DND-41 (cell line): Measurements from ENCODE around the gene ASH1L.

Source experiments
- EZH2 ChIP-seq: IDR thresholded peaks from 3 replicates; pipeline ENCODE4 v1.6.1; 2012; ENCODE audit warnings: borderline replicate concordance, low read depth, mild to moderate bottlenecking, moderate library complexity, low read length, inconsistent platforms; ENCODE audit not compliant: severe bottlenecking
- TF ChIP-seq, protein P1 (sequence below): IDR thresholded peaks from 2 replicates; pipeline ENCODE4 v1.5.1; 2012; ENCODE audit warnings: borderline replicate concordance, low read length, moderate library complexity, mild to moderate bottlenecking; ENCODE audit not compliant: poor library complexity, severe bottlenecking; ENCODE audit errors: extremely low read depth

DNA sequence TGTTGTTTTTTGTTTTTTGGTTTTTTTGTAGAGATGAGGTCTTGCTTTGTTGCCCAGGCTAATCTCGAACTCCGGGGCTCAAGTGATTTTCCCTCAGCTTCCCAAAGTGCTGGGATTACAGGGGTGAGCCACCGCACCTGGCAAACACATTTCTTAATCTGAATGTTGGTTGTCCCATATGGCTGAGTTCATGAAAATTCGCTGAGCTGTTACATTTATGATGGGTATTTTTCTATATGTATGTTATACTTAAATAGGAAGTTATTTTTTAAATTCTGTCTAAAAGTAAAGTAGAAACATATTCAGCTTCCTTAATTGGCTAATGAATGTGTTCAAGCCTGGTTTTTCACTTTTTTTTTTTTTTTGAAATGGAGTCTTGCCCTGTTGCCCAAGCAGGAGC is 75.1 kb downstream of the ASH1L start:
- TF ChIP-seq, protein P1, sequence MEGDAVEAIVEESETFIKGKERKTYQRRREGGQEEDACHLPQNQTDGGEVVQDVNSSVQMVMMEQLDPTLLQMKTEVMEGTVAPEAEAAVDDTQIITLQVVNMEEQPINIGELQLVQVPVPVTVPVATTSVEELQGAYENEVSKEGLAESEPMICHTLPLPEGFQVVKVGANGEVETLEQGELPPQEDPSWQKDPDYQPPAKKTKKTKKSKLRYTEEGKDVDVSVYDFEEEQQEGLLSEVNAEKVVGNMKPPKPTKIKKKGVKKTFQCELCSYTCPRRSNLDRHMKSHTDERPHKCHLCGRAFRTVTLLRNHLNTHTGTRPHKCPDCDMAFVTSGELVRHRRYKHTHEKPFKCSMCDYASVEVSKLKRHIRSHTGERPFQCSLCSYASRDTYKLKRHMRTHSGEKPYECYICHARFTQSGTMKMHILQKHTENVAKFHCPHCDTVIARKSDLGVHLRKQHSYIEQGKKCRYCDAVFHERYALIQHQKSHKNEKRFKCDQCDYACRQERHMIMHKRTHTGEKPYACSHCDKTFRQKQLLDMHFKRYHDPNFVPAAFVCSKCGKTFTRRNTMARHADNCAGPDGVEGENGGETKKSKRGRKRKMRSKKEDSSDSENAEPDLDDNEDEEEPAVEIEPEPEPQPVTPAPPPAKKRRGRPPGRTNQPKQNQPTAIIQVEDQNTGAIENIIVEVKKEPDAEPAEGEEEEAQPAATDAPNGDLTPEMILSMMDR, result no peak
- TF ChIP-seq EZH2, result no peak
